Upper lobe of right lung (tissue), 1 donor: Measurements from ENCODE around the gene BFAR. TPM values are rescaled to one million over a fixed set of nuclear protein-coding genes. Genes with fewer than 3 reads are reported as not detected.

Experiments
- ATAC-seq: fragments of 200-7000 bp; cut with Tn5 transposase; one replicate; pipeline ENCODE4 v1.9.1; 2020; ENCODE audit warnings: mild to moderate bottlenecking, moderate library complexity
- DNase-seq: peaks from one replicate; pipeline ENCODE4 v3.0.0-alpha.2; 2020
- H3K27ac ChIP-seq: fragments of 200-600 bp; one replicate; pipeline ENCODE4 v1.8.0; 2022
- H3K27me3 ChIP-seq: fragments of 200-600 bp; one replicate; pipeline ENCODE4 v1.8.0; 2022; ENCODE audit warnings: mild to moderate bottlenecking
- H3K36me3 ChIP-seq: fragments of 200-600 bp; one replicate; pipeline ENCODE4 v1.8.0; 2022
- H3K4me1 ChIP-seq: fragments of 200-600 bp; one replicate; pipeline ENCODE4 v1.8.0; 2022
- H3K4me3 ChIP-seq: fragments of 200-600 bp; one replicate; pipeline ENCODE4 v1.8.0; 2022; ENCODE audit warnings: mild to moderate bottlenecking
- H3K9me3 ChIP-seq: fragments of 200-600 bp; one replicate; pipeline ENCODE4 v1.8.0; 2022
- CTCF ChIP-seq: fragments of 200-600 bp; IDR thresholded peaks from one replicate; pipeline ENCODE4 v1.8.0; 2022; ENCODE audit warnings: antibody characterized with exemption
- intact Hi-C: fragments of 100-400 bp; cut with DNase I; formaldehyde crosslinking; loops from one replicate; pipeline ENCODE4 v1.11.0; 2022
- total RNA-seq: library from RNA; stranded (reverse); fragmentation: NEBNext Ultra II Directional; extraction: Animal tissue kit (Norgen Biotek cat#: 25700); gene quantifications from one replicate; pipeline ENCODE4 v1.2.1, GENCODE V29; 2021
- donor health status: DM: no; HTN: yes; CAD: no; lungs with severe emphysema.

The BFAR gene
- total RNA-seq, 1 donor from 2014 or later = 79.4 TPM

DNA sequence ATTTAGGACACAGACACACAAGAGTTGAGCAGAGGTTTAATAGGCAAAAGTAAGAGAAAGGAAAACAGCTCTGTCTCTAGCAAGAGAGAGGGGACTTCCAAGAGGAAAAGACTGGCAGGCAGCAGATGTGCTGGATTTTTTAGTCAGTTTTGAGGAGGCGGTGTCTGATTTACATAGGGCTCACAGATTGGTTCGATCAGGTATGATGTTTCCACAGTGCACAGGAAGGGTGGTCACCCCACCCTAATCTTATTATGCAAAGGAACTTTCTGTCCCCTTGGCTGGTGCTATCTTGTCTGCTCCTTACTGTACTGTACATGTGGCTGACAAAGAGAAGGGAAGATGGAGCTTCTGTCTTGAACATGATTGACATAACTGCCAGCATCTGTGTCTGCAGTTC is 25.3 kb downstream of the BFAR start:
- ATAC-seq = peak; percentile 25

GRCh38 chr16:14667347-14668266 is 34.9 kb downstream of the BFAR start:
- H3K4me1 ChIP-seq = no peaks in the 10 kb centered on the region
- no peak for TF ChIP-seq CTCF
- no peaks in the 10 kb centered on the region for H3K9me3 ChIP-seq
- intact Hi-C loops = no loop called here
- ATAC-seq (peak; percentile 73), DNase-seq (peak; percentile 74)
- peak overlapping the region; percentile 31 for H3K27ac ChIP-seq
- H3K27me3 ChIP-seq = no peaks in the 10 kb centered on the region
- H3K4me3 ChIP-seq = no peak overlapping the region
- peaks cover 60% of the 10 kb centered on the region for H3K36me3 ChIP-seq

More for the DNA sequence above, 25.3 kb downstream of the BFAR start:
- H3K4me1 ChIP-seq = peaks cover 20% of the 10 kb centered on the region
- peak overlapping the region; percentile 82 for H3K27ac ChIP-seq
- DNase-seq = no peak
- H3K27me3 ChIP-seq = no peaks in the 10 kb centered on the region
- no peak for TF ChIP-seq CTCF
- peaks cover 97% of the 10 kb centered on the region for H3K36me3 ChIP-seq
- H3K4me3 ChIP-seq = no peak overlapping the region
- no peaks in the 10 kb centered on the region for H3K9me3 ChIP-seq
- intact Hi-C loops = no loop called here

- no peak for ATAC-seq
- peaks cover 4% of the 10 kb centered on the region for H3K4me1 ChIP-seq
- no peak overlapping the region for H3K27ac ChIP-seq
- intact Hi-C loops = no loop called here
- H3K9me3 ChIP-seq = no peaks in the 10 kb centered on the region
- no peak for TF ChIP-seq CTCF
- H3K27me3 ChIP-seq = no peaks in the 10 kb centered on the region
- H3K4me3 ChIP-seq = no peak overlapping the region
- peaks cover 49% of the 10 kb centered on the region for H3K36me3 ChIP-seq
- DNase-seq = no peak
These were observed 35.9 kb downstream of the BFAR start for GRCh38 chr16:14668556-14669223.

DNA sequence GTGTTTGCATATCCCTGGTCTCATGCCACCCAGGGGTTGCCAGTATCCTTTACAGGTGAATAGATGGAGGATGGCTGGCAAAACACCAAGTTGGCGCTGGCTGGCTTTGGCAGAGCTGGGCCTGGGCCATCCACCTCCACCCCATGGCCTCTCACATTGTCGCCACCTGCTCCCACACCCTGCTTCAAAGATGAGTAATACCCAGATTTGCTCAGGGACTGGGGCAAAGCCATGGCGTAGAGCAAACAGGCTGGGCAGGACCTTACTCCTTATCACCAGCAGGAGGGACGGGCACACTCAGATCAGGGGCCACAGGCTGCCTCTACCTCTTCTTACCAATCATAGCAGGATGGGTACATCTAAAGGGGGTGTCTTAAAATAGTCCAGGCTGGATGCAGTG is 37.0 kb downstream of the BFAR start:
- DNase-seq (peak; percentile 66), ATAC-seq (peak; percentile 51)
- intact Hi-C loops = no loop called here
- Histone ChIP-seq H3K36me3 (peaks cover 38% of the 10 kb centered on the region), H3K27ac (no peak overlapping the region), H3K4me3 (no peak overlapping the region), H3K27me3 (no peaks in the 10 kb centered on the region), H3K4me1 (peaks cover 4% of the 10 kb centered on the region), H3K9me3 (no peaks in the 10 kb centered on the region)
- TF ChIP-seq CTCF = no peak

DNA sequence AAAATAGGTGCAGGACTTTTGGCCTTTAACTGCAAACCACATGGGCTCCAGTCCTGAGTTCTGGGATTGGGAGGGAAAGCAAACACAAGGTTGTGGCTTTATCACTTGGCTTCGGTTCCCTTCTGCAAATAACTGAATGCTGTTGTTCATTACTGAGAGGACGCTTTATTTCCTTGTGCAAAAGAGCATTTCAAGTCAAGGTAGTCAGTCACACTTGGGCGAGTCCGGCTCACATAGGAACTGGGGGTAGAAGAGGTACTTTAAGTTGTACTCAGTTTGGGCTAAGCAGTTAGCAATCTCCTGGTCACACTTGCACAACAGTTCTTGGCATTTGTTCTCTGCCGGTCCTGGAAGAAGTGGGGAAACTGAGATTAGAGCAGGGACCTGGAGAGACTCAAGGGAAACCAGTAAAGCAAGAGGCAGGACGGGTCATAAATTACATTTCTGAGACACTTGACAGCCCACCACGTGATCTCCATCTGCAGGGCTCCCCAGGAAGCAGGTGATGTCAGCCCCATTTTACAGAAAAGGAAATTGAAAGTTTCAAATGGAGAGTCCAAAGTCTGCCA is 39.7 kb downstream of the BFAR start:
- H3K4me3 ChIP-seq = no peak overlapping the region
- peaks cover 11% of the 10 kb centered on the region for H3K36me3 ChIP-seq
- intact Hi-C loops = no loop called here
- TF ChIP-seq CTCF = no peak
- H3K4me1 ChIP-seq = peaks cover 4% of the 10 kb centered on the region
- no peak overlapping the region for H3K27ac ChIP-seq
- DNase-seq = peak; percentile 67
- no peaks in the 10 kb centered on the region for H3K27me3 ChIP-seq
- no peaks in the 10 kb centered on the region for H3K9me3 ChIP-seq
- peak; percentile 87 for ATAC-seq
